Smooth muscle cell (in vitro differentiated cells): ENCODE measurements around the gene LHFPL6. TPM values are rescaled to one million over a fixed set of nuclear protein-coding genes. Genes with fewer than 3 reads are reported as not detected.

Experiments used
- DNase-seq: peaks from one replicate; lab custom pipeline; 2025; ENCODE audit not compliant: unreplicated experiment; lab: John Stamatoyannopoulos, UW
- H2AFZ ChIP-seq: fragments of 200-600 bp; sonication (generic); 2 replicates; pipeline ENCODE4 v1.6.0; 2016; ENCODE audit warnings: antibody characterized with exemption, low read depth, mild to moderate bottlenecking
- H3F3A ChIP-seq: fragments of 200-600 bp; sonication (generic); 2 replicates; pipeline ENCODE4 v1.6.0; 2017; ENCODE audit warnings: antibody characterized with exemption, low read depth
- H3K27ac ChIP-seq: fragments of 200-600 bp; sonication (generic); 2 replicates; pipeline ENCODE4 v1.5.1; 2016; ENCODE audit warnings: low read depth, mild to moderate bottlenecking
- H3K27me3 ChIP-seq: fragments of 200-600 bp; sonication (generic); 2 replicates; pipeline ENCODE4 v1.6.1; 2016; ENCODE audit warnings: low read depth, mild to moderate bottlenecking
- H3K36me3 ChIP-seq: fragments of 200-600 bp; sonication (generic); 2 replicates; pipeline ENCODE4 v1.5.1; 2016; ENCODE audit warnings: low read depth
- H3K4me1 ChIP-seq: fragments of 200-600 bp; sonication (generic); 2 replicates; pipeline ENCODE4 v1.5.1; 2016; ENCODE audit warnings: low read depth
- H3K4me2 ChIP-seq: fragments of 200-600 bp; sonication (generic); 2 replicates; pipeline ENCODE4 v1.6.0; 2016; ENCODE audit warnings: mild to moderate bottlenecking
- H3K4me3 ChIP-seq: fragments of 200-600 bp; sonication (generic); 2 replicates; pipeline ENCODE4 v1.5.1; 2016; ENCODE audit warnings: mild to moderate bottlenecking
- H3K79me2 ChIP-seq: fragments of 200-600 bp; sonication (generic); 2 replicates; pipeline ENCODE4 v1.6.0; 2016; ENCODE audit warnings: low read depth, mild to moderate bottlenecking
- H3K9ac ChIP-seq: fragments of 200-600 bp; sonication (generic); 2 replicates; pipeline ENCODE4 v1.6.0; 2016; ENCODE audit warnings: low read depth
- H3K9me3 ChIP-seq: fragments of 200-600 bp; sonication (generic); replicated peaks from 2 replicates; pipeline ENCODE4 v1.5.1; 2016; ENCODE audit warnings: low read depth
- H4K20me1 ChIP-seq: fragments of 200-600 bp; sonication (generic); 2 replicates; pipeline ENCODE4 v1.6.0; 2016; ENCODE audit warnings: low read depth
- WGBS: methylation state at CpG from one replicate; pipeline ENCODE4 v1.1.7; 2016; ENCODE audit warnings: low lambda C conversion rate; 5-methylcytosine and 5-hydroxymethylcytosine counted together
- polyA plus RNA-seq: library from polyadenylated mRNA; unstranded; fragments of >200 nt; fragmentation: Nextera tagmentation; extraction: Ambion mirVana; gene quantifications from 2 replicates; pipeline ENCODE4 v1.2.1, GENCODE V29; 2016
- total RNA-seq: library from RNA; depleted of rRNA; stranded (reverse); fragments of >200 nt; gene quantifications from 2 replicates; pipeline ENCODE4 v1.2.3, GENCODE V29; 2014
- TF ChIP-seq, protein P1 (sequence below): fragments of 200-600 bp; sonication (generic); IDR thresholded peaks from 2 replicates; pipeline ENCODE4 v1.5.1; 2017; ENCODE audit warnings: borderline replicate concordance, mild to moderate bottlenecking, antibody characterized with exemption; ENCODE audit not compliant: insufficient read depth, poor library complexity, severe bottlenecking

Gene LHFPL6
- total and polyA plus RNA-seq, 2 experiments from 2014 or later = 24.7 to 43.6 TPM

DNA sequence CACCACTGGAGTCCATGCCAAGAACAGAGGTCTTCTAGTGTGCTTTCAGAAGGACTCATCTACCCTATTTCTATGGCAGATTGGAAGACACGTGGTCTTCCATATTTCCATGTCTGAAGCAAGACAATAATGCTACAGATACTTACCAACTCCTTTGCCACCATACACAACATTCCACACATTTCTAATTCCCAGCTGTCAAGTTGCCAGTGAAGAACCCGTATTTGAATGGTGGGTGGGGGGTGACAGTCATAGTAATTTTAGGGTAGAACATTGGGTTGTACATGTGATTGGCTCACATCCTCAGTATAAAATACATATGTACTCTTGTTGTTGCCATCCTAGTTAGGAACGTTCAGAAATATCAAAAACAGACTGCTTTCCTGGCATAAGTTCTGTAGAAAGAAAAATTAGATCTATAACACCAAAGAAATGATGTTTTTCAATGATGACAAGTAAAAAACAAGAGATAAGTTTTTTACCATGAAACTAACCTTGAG is 69.3 kb downstream of the LHFPL6 start:
- TF ChIP-seq, protein P1, sequence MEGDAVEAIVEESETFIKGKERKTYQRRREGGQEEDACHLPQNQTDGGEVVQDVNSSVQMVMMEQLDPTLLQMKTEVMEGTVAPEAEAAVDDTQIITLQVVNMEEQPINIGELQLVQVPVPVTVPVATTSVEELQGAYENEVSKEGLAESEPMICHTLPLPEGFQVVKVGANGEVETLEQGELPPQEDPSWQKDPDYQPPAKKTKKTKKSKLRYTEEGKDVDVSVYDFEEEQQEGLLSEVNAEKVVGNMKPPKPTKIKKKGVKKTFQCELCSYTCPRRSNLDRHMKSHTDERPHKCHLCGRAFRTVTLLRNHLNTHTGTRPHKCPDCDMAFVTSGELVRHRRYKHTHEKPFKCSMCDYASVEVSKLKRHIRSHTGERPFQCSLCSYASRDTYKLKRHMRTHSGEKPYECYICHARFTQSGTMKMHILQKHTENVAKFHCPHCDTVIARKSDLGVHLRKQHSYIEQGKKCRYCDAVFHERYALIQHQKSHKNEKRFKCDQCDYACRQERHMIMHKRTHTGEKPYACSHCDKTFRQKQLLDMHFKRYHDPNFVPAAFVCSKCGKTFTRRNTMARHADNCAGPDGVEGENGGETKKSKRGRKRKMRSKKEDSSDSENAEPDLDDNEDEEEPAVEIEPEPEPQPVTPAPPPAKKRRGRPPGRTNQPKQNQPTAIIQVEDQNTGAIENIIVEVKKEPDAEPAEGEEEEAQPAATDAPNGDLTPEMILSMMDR = no peak
- peaks cover 8% of the 10 kb centered on the region for H3K4me1 ChIP-seq
- no peaks in the 10 kb centered on the region for H4K20me1 ChIP-seq
- H2AFZ ChIP-seq = no peak overlapping the region
- H3K36me3 ChIP-seq = no peaks in the 10 kb centered on the region
- H3K4me2 ChIP-seq = no peak overlapping the region
- no peak for DNase-seq
- no peaks in the 10 kb centered on the region for H3F3A ChIP-seq
- no peaks in the 10 kb centered on the region for H3K9me3 ChIP-seq
- H3K9ac ChIP-seq = no peak overlapping the region
- no peaks in the 10 kb centered on the region for H3K27me3 ChIP-seq
- H3K4me3 ChIP-seq = no peak overlapping the region
- 67% methylated on average over 3 of the region's 3 CpGs for WGBS
- H3K27ac ChIP-seq = no peak overlapping the region
- H3K79me2 ChIP-seq = peaks cover 9% of the 10 kb centered on the region

DNA sequence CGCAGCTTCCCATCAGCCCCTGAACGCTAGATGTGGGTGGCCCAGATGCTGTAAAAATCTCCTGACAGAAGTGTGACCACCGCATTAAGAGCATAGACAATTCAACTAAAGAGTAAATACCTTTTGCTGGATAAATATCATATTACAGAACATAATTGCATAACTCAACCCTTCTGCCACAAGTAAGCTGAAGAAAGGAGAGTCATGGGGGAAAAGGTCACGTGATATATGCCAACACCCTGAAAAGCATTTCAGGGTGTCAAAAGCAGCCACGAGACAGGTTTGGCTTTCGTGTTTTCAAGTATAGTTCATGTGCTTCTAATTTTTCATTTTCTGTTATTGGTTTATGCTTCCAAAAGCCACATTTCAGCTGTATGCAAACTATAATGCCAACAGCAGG is 71.3 kb downstream of the LHFPL6 start:
- H3K27ac ChIP-seq = no peak overlapping the region
- WGBS = 93% methylated on average over 6 of the region's 6 CpGs
- TF ChIP-seq, protein P1 = no peak
- H3K4me1 ChIP-seq = peaks cover 13% of the 10 kb centered on the region
- H3K79me2 ChIP-seq = peaks cover 9% of the 10 kb centered on the region
- H4K20me1 ChIP-seq = no peaks in the 10 kb centered on the region
- no peak overlapping the region for H3K9ac ChIP-seq
- no peaks in the 10 kb centered on the region for H3F3A ChIP-seq
- no peaks in the 10 kb centered on the region for H3K27me3 ChIP-seq
- no peak for DNase-seq
- no peak overlapping the region for H2AFZ ChIP-seq
- no peaks in the 10 kb centered on the region for H3K36me3 ChIP-seq
- no peak overlapping the region for H3K4me3 ChIP-seq
- no peak overlapping the region for H3K4me2 ChIP-seq
- no peaks in the 10 kb centered on the region for H3K9me3 ChIP-seq

DNA sequence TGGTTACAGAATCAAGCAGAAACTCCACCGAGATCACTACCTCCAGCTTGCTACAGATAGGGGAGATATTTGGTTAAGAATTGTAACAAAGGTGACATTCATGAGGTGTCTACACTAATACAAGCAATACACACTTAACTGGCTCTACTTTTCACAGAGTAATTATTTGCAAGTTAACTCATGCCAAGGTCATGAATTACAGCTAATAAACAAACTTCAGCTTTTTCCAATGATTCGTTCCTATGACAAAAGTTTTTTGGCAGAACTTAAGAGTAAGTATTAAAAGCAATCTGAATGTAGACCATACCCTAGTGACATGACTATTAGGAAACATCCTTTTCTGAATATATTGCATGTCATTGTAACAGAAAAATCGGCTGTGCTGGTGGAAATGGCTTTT is 72.1 kb downstream of the LHFPL6 start:
- Histone ChIP-seq H3K79me2 (peaks cover 9% of the 10 kb centered on the region), H3K9me3 (no peaks in the 10 kb centered on the region), H3K4me1 (peaks cover 13% of the 10 kb centered on the region), H3K36me3 (no peaks in the 10 kb centered on the region), H2AFZ (no peak overlapping the region), H3F3A (no peaks in the 10 kb centered on the region), H3K9ac (no peak overlapping the region), H3K27me3 (no peaks in the 10 kb centered on the region), H3K27ac (no peak overlapping the region), H3K4me2 (no peak overlapping the region), H4K20me1 (no peaks in the 10 kb centered on the region), H3K4me3 (no peak overlapping the region)
- no peak for DNase-seq
- TF ChIP-seq, protein P1 = no peak
- 67% methylated on average over 3 of the region's 3 CpGs for WGBS

DNA sequence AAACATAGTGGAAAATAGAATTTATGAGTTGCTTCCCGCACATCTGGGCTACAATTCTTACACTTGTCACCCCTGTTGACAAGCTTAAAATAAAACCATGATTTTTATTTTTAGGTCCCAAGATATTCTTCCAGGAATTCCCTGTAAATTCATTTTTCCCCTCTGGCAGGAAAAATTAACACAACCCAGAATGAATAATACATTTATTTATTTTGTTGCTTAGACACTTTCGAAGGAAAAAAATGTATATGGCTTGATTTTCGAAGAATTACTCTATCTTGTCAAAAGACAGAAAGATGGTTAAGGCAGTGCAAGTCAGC is 74.4 kb downstream of the LHFPL6 start:
- no peak for DNase-seq
- Histone ChIP-seq H2AFZ (no peak overlapping the region), H3K9ac (no peak overlapping the region), H3F3A (no peaks in the 10 kb centered on the region), H3K4me3 (no peak overlapping the region), H3K36me3 (no peaks in the 10 kb centered on the region), H3K27me3 (no peaks in the 10 kb centered on the region), H3K4me2 (no peak overlapping the region), H3K79me2 (peaks cover 19% of the 10 kb centered on the region), H3K4me1 (peaks cover 13% of the 10 kb centered on the region), H4K20me1 (no peaks in the 10 kb centered on the region), H3K27ac (peak overlapping the region; percentile 87), H3K9me3 (no peaks in the 10 kb centered on the region)
- 98% methylated on average over 3 of the region's 3 CpGs for WGBS
- TF ChIP-seq, protein P1 = no peak
